ENCODE results near the gene FBXL17. TPM values are rescaled to one million over a fixed set of nuclear protein-coding genes. Genes with fewer than 3 reads are reported as not detected.

The FBXL17 gene
- total and polyA plus RNA-seq, 7 donors = 6.2 to 36.1 (median 30.3) TPM

DNA sequence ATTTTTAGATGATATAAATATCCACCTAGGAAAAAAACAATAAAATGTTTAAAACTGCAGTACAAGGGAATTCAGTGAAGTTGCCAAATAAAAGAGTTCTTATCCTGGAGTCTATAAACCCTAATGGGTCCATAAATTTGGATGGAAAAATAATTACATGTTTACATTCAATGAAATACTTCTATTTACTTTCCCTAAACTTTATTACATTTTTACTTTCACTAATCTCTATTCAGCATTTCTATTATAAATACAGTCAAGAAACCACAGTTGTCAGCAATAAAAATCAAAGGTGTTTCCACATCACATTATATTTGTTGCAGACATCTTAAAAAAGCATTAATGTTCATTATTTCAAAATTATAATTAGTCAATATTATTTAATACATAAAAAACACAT lies 118.6 kb downstream of the FBXL17 start:
- no peaks in the 10 kb centered on the region for H3K9me3 ChIP-seq
- ATAC-seq (no peak), DNase-seq (no peak)
- H3K36me3 ChIP-seq (ENCODE audit: insufficient read depth in 1 of 2, low read depth in 1 of 2) = no peaks in the 10 kb centered on the region
- TF ChIP-seq, protein P1, sequence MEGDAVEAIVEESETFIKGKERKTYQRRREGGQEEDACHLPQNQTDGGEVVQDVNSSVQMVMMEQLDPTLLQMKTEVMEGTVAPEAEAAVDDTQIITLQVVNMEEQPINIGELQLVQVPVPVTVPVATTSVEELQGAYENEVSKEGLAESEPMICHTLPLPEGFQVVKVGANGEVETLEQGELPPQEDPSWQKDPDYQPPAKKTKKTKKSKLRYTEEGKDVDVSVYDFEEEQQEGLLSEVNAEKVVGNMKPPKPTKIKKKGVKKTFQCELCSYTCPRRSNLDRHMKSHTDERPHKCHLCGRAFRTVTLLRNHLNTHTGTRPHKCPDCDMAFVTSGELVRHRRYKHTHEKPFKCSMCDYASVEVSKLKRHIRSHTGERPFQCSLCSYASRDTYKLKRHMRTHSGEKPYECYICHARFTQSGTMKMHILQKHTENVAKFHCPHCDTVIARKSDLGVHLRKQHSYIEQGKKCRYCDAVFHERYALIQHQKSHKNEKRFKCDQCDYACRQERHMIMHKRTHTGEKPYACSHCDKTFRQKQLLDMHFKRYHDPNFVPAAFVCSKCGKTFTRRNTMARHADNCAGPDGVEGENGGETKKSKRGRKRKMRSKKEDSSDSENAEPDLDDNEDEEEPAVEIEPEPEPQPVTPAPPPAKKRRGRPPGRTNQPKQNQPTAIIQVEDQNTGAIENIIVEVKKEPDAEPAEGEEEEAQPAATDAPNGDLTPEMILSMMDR (IDR thresholded peaks at IDR 0.05) = no peak
- H3K27me3 ChIP-seq (ENCODE audit: insufficient read depth in 3 of 3, low read length in 2 of 3) = no peaks in the 10 kb centered on the region
- intact Hi-C loops (cut with DNase I) = loop anchor here in 1 of 2 donors (5.0 kb wide), 1 partner anchor 79 kb away; no protein-coding TSS in a partner anchor
- peaks cover 33% of the 10 kb centered on the region for H3K4me1 ChIP-seq
- H3K4me3 ChIP-seq = no peak overlapping the region
- no peak overlapping the region for H3K27ac ChIP-seq

DNA sequence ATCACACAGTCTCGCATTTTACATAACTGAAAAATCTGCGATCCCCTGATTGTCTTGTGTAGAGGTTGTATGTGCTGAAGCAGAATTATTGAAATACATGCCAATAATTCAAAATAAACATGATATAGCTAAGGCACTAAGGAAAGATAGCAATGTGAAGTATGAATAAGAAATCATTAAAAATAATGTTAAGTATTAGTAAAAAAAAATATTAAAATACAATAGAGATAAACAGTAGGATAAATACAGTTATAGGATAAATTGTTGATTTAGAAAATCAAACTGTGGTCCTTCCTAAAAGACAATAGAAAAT lies 121.1 kb downstream of the FBXL17 start:
- H3K27ac ChIP-seq = no peak overlapping the region
- H3K4me3 ChIP-seq = no peak overlapping the region
- no peaks in the 10 kb centered on the region for H3K36me3 ChIP-seq (ENCODE audit: insufficient read depth in 1 of 2, low read depth in 1 of 2)
- H3K9me3 ChIP-seq = no peaks in the 10 kb centered on the region
- TF ChIP-seq, protein P1 (IDR thresholded peaks at IDR 0.05) = no peak
- no peaks in the 10 kb centered on the region for H3K27me3 ChIP-seq (ENCODE audit: insufficient read depth in 3 of 3, low read length in 2 of 3)
- DNase-seq = no peak
- no peak for ATAC-seq
- intact Hi-C loops (cut with DNase I) = loop anchor here (2.0 to 5.0 kb wide), 2 partner anchors 81 to 84 kb away; no protein-coding TSS in a partner anchor
- 11 to 15% (median 14%) methylated on average over 2 of the region's 2 CpGs for WGBS, 3 donors
- peaks cover 32% of the 10 kb centered on the region for H3K4me1 ChIP-seq

DNA sequence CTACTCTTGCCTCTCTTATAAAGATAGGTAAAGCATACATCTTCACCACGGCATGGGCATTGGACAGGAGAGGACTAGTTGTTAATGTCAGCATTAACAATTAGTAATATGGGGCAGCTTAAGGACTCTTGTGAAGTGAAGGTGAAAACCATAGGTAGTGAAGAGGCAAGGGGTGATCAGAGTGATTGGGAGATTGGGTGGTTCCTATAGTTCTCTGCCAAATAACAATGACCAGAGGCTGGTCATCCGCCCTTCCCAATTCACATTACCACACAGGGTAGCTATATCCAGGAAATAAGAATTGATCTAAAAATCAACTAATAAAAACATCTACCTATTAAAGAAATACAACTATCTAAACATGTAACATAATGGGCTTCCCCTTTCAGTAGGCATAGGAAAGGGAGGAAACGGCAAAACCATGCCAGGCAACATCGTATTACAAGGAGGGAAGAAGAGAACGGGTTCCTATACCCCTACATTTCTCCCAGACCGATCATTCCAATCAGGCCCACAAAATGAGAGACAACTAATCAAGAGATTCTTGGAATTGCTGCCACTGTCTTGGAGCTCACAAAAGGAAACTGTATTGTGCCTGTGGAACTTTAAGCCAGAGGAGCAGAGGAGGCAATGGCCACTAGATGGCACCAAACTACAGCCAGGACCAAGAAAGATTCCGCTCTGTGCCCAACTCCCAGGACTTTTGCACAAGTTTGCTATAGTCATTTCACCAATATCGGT lies 121.6 kb downstream of the FBXL17 start:
- H3K4me3 ChIP-seq = peak overlapping the region; percentile 40
- peak; percentile 75 to 94 (median 91) for ATAC-seq
- TF ChIP-seq, protein P1 (IDR thresholded peaks at IDR 0.05) = peak; percentile 96
- peaks cover 32% of the 10 kb centered on the region for H3K4me1 ChIP-seq
- no peak overlapping the region for H3K27ac ChIP-seq
- intact Hi-C loops (cut with DNase I) = loop anchor here (2.0 to 5.0 kb wide), 2 partner anchors 82 to 85 kb away; no protein-coding TSS in a partner anchor
- H3K36me3 ChIP-seq (ENCODE audit: insufficient read depth in 1 of 2, low read depth in 1 of 2) = no peaks in the 10 kb centered on the region
- 38 to 49% (median 47%) methylated on average over 8 of the region's 8 CpGs for WGBS, 3 donors
- DNase-seq = peak; percentile 49 to 71
- no peaks in the 10 kb centered on the region for H3K27me3 ChIP-seq (ENCODE audit: insufficient read depth in 3 of 3, low read length in 2 of 3)
- no peaks in the 10 kb centered on the region for H3K9me3 ChIP-seq

DNA sequence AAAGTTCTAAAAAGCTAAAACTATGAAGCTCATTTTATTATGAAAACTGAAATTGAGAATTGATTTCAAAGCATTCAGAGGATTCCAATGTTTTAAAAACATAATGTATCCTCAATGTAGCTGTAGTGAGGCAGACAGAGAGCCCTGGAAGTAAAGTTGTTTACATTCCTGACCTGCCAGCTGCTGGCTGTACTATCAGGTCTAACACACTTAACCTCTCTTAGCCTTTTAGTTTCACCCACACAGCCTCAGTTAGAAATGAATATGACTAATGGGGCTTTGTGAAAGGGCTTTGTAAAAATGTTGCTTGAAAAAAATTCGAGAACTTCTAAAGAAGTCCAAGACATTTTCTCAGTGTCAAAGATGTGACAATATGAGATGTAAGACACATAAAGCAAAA lies 122.6 kb downstream of the FBXL17 start:
- no peaks in the 10 kb centered on the region for H3K27me3 ChIP-seq (ENCODE audit: insufficient read depth in 3 of 3, low read length in 2 of 3)
- no peaks in the 10 kb centered on the region for H3K9me3 ChIP-seq
- WGBS, 3 donors = 23 to 36% (median 28%) methylated on average over 1 of the region's 1 CpG
- intact Hi-C loops (cut with DNase I) = no loop called here
- ATAC-seq = peak in 3 of 4 donors; percentile 42 to 60 (median 58)
- H3K4me3 ChIP-seq = no peak overlapping the region
- TF ChIP-seq, protein P1 (IDR thresholded peaks at IDR 0.05) = no peak
- no peak overlapping the region for H3K27ac ChIP-seq
- no peak for DNase-seq
- H3K4me1 ChIP-seq = peaks cover 32% of the 10 kb centered on the region
- H3K36me3 ChIP-seq (ENCODE audit: insufficient read depth in 1 of 2, low read depth in 1 of 2) = no peaks in the 10 kb centered on the region

DNA sequence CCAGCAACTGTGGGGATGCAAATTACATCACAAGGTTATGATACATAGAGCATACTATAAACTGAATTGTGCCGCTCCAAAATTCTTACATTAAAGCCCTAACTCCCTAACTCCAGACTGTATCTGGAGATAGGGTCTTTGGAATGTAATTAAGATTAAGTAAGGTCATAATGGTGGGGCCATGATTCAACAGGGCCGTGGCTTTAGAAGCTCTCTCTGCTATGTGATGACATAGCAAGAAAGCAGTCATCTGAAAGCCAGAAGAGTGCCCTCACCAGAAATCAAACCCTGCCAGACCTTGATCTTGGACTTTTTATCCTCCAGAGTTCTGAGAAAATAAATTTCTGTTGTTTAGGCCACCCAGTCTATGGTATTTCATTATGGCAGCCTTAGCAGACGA lies 123.9 kb downstream of the FBXL17 start:
- ATAC-seq (no peak), DNase-seq (no peak)
- no peaks in the 10 kb centered on the region for H3K36me3 ChIP-seq (ENCODE audit: insufficient read depth in 1 of 2, low read depth in 1 of 2)
- no peak overlapping the region for H3K4me3 ChIP-seq
- TF ChIP-seq, protein P1 (IDR thresholded peaks at IDR 0.05) = no peak
- H3K4me1 ChIP-seq = peaks cover 32% of the 10 kb centered on the region
- intact Hi-C loops (cut with DNase I) = no loop called here
- WGBS, 3 donors = 69 to 78% (median 74%) methylated on average over 3 of the region's 3 CpGs
- H3K27ac ChIP-seq = no peak overlapping the region
- H3K9me3 ChIP-seq = no peaks in the 10 kb centered on the region
- H3K27me3 ChIP-seq (ENCODE audit: insufficient read depth in 3 of 3, low read length in 2 of 3) = no peaks in the 10 kb centered on the region

Data from psoas muscle (tissue), 8 donors.